HG03097 (cell line): ENCODE measurements around the gene CLDN22.

ENCODE experiments used
- ATAC-seq: cut with Tn5 transposase; IDR thresholded peaks from one replicate; pipeline ENCODE4 v1.9.1; 2021; ENCODE audit not compliant: unreplicated experiment, low FRiP score

Gene CLDN22

DNA sequence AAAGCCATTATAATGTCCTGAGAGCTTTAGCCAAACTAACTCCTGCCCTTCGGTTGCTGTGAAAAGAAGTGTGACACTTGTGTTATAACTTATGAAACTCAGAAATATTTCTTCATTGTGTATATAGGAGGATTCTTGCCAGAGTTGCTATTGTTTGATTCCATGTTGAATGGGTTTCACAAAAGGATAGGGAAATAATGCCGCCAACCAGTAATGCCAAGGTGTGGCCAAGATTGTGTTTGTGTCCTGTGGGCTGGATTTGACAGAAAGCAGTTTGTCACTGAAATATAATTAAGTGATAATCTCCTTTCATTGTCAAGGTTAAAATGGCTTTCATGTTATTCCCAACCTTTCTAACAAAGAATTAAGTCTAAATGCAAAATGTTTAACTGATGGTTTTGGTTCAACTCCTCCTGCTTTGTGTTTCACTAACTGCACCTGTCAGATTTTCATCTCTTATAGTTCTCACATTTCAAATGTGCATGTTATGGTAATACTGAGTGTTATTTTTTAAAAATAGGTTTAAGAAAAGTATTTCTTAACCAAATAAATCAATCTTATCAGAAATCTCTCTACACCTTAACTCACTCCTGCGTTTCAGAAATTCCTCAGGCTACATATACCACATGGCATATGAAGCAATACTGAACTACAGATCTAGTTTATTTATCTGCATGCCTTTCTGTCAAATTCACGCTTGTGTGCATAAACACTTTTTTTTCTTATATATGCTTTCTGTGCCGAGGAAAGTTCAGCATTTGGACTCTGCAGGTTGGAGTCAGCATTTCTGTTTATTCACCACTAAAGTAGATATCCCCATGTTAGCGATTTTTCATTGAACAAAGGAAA, at the start of gene CLDN22:
Gene CLDN22, minus strand, starts transcription at position 66 of the 849 bp plus-strand sequence. Its CDS starts 58 bp downstream, at position 8.
- ATAC-seq = no peak

DNA sequence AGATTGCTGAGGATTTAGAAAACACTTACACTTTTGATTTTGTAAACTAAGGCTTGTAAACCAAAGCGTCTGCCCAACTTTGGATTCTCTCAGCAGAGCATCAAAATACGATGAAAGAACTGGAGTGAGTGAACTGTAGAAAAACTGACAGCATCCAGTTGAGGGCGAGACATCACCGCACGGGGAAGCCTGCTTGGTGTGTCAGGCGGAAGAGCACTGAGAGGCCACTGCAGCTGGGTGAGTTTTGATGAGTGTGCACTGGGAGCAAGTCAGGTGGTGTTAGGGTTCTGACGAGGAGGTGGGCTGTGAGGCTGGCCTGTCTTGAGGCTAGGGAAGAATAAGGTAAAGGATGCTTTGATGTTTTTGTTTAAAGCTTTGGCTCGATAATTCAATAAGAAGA, 49.0 kb upstream of the CLDN22 start:
- no peak for ATAC-seq

DNA sequence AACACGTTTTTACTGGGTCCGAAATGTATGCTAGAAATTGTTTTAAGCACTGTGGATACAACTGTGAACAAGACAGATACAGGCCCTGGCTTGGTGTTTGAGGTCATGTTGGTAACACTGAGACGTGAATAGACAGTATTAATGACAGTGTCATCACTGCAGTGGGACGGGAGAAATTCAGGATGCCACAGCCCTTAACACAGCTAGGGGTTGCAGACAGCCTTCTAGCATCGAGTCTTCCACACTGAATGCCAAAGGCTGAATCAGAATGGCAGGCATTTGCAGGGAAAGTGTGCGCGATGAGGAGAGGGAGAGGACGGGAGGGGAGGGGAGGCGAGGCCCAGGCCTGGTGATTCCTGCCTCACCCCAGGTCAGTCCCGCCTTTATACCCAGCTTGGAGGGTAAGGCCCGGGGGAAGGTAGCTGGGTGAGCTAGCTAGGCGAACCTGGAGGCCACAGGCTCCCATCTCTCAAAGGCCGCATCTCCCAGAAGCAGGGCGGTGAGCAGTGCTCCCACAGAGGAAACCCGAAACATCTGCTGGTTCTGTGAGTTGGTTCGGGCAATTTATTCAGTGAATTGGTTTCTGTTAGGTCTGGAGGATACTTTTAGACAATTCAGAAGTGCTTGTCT, 46.2 kb upstream of the CLDN22 start:
- no peak for ATAC-seq

DNA sequence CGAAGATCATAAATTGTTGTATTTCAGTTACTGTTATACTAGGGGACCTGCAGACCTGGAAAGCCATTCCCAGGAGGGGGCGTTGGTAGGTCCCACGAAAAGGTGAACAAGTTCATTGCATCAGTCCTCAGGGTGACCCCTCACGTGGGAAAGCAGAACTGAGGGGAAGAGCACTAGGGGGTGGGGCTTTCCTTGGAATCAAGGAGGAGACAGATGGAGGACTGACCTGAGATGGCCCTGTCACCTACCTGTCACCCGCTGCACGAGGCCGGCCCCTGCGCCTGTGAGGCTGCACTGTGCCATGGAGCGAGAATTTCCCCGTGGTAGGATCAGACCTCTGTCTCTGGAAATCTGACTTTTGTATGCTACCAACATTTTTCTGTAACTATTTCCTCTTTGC, 43.9 kb upstream of the CLDN22 start:
- no peak for ATAC-seq

DNA sequence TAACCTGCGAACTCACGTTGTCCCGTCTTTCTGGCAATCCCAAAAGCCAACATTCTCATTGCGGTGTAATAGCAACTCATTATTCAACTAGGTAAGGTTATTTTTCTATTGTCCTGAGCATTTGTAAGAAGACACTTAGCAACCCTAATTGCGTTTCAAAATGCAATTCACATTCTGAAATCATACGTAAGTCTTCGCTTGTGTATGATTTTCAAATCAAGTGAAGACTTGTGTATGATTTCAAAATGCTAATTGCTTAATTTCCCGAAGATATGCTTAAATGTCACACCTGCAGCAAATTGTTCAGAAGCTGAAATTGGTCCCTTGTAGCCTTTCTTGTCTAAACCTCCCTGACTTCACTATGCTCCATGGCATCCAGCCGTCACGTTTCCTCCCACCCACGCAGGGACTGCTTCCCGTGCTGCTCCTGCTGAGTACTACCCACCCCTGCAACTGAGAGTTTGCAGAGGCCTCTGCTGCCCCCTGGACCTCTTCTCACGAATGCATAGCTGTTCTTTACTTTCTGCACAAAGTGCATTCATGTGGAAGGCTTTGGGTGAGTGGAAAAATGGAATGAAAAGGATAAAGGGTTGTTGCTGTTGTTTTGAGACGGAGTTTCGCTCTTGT, 43.0 kb upstream of the CLDN22 start:
- no peak for ATAC-seq

DNA sequence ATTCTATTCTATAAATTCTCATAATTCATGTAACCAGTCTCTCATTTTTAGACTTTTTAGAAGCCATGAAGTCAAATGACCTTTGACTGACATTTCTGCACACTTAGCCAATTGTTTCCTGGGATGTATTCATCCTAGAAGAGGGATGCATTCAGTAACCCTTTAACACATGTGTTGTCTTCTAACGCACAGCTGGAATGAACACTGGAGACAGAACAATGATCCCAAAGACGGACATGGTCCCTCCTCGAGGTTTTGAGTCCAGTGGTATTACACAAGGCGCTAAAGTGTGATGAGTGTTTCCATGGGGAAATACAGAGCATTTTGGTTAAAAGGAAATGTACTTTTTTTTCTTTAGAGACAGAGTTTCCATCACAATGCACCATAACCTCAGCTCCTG, 42.0 kb upstream of the CLDN22 start:
- ATAC-seq = no peak

DNA sequence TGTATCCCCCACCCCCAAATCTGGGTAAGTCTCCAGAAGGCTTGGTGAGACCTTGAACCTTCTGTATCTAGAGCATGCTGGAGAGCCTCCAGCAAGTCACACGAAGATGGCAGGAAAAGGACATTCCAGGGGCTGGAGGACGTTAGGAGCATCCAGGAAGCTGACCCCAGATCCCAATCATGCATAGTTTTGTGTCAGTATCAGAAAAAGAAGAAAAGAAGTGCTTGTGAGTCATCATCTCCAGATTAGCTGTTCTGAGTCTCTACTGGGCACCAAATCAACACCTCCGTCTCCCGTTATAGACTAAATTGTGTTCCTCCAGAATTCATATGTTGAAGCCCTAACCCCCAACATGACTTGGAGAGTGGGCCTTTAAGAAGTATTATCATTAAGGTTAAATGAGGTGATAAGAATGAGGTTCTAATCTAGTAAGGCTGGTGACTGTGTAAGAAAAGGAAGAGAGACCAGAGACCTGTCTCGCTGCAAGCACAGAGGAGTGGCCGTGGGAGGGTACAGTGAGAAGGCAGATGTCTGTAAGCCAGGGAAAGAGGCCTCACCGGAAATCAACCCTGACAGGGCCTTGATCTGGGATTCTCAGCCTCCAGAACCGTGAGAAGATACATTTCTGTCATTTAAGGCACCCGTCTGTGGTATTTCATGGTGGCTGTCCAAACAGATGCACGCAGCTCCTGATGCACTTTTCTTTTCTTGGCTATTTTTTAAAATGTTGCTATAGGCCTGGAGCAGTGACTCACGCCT, 40.3 kb upstream of the CLDN22 start:
- ATAC-seq = no peak

DNA sequence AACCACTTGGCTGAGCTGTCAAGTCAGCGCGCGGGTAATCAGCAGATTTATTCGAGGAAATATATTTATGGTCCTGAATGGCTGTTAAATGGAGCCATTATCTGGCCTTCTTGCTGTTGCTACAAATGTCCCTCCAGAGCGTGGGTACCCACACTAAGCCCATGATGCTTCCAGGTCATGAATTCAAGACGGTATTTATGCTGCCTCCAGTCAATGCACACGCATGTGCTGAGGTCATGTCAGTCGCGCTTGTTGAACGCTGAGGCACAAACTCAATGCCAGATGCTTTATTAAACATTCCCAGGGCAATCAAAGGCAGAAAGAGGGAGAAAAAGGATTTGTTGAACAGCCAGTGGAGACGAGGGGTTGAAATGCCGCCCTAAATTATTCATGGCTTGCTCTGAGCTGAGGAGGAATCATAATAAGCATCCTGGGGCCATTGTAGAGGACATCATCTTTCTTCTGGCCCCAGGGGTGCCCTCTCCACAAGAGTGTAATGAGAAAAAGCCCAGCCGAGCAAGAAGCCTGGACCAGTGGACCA, 38.2 kb upstream of the CLDN22 start:
- ATAC-seq = no peak

DNA sequence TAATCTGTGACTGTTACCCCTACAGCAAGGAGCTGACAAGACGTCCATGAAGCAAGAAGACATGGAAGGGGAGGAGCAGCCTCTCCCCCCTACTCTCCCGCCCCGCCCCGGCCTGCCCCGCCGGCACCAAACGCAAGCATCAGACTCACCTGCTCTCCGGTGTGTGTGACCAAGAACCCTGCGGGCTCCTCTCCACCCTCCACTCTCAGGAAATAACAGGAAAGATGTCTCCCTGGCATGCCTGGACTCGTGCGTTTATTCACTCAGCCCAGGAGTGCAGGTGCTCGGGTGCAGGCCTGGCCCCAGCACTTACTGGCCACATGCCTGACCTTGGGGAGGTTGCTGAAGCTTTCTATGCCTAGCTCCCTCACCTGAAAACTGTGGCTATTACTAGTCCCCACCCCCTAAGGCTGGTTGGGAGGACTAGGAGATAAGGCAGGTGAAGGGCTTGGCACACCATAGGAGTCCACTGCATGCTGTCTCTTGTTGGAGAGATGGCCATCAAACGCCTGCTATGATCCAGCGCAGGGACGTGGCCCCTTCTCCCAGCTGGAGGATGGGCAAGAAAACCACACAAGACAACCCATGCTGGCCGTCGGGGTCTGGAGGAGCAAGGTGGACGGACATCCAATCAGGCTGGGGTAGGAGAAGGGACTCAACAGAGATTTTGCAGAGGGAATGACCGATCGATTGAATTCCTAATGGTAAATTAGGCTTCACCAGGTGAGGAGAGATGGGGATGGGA, 37.0 kb upstream of the CLDN22 start:
- ATAC-seq = no peak

DNA sequence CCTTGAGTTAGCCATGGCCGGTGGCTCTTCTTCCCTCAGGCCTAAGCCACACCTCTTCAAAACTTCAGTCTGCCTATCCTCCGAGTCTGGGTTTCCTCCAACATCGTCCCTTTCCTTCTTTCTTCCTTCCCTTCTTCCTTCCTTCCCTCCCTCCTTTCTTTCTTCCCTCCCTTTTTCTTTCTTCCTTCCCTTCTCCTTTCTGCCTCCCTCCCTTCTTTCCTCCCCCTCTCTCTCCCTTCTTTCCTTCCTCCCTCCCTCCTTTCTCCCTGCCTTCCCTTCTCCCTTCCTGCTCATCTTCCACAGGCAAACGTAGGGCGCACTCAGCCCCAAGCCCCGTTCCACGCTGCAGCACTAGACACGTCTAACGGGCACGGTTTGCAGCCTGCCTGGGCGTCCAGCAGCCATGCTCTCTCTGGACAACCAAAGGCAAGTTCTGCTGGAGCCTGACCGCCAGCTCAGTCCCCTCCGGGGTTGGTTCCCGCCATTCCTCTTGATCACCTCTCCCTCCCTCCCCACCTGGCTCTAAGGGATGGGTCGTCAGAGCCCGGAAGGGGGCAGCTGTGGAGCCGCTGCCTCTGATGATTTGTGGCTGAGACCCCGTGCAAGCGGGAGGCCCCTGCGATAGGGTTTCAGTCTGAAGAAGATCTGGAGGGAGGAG, 36.2 kb upstream of the CLDN22 start:
- ATAC-seq = no peak

DNA sequence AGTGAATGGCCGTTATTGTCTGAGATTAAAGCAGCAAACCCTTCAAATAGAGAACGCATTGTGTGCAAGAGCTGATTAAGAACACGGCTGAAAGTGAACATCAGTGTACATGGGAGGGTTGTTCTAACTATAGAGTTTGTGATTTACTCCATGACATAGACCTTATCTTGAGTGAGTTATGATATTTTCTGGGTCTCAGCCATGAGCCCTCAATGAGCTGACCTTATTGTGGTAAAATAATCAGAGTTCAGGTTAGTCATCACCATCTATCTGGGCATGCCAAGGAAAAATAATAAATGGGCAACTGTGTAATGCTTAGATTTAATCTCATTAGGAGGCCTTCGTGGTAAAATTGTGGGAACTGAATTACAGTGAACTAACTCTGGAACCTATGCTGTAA, 35.3 kb upstream of the CLDN22 start:
- no peak for ATAC-seq

DNA sequence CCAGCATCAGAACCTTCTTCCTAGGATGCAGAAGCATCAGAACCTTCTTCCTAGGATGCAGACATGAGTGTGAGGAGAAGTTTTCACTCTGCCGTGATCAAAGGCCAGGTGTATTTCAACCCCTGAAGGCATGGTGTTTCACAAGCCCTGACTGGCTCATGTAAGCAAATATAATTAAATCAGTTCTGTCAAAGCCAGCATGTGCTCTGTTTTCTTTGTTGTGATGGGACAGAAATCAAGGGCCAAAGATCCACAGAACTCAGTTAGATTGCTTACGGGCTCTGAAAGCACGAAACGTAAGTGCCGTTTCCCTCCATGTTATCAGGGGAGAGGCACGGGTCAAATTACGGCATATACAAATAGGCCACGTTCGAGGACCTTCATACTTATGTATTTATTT, 34.1 kb upstream of the CLDN22 start:
- ATAC-seq = no peak

DNA sequence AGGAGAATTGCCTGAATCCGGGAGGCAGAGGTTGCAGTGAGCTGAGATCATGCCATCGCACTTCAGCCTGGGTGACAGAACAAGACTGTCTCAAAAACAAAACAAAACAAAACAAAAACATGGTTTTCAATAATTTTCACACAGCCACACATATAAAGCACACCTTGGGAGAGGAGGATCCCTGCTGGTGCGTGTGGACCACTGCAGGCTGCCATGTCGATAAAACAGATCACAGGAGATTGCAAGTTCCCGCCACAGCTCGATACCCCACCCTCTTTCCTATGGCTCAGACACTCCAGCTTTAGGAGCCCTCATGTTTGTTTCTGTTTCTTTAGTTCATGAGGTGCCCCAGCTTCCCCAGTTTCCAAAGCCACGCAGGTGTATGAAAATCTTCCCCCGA, 33.5 kb upstream of the CLDN22 start:
- no peak for ATAC-seq

DNA sequence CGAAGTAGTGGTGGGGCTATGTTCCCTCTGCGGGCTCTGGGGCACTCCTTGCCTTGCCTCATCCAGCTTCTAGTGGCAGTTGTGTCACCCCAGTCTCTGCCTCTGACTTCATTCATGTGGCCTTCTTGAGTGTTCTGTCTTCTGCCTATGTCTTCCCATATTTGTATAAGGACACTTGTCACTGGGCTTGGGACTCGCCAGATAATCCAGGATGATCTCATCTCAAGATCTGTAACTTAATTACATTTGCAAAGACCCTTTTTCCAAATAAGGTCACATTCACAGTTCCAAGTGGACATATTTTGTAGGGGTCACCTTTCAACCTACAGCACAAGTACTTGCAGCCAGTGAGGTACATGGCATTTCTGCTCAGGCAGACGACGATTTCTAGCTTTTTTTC, 32.5 kb upstream of the CLDN22 start:
- ATAC-seq = no peak

DNA sequence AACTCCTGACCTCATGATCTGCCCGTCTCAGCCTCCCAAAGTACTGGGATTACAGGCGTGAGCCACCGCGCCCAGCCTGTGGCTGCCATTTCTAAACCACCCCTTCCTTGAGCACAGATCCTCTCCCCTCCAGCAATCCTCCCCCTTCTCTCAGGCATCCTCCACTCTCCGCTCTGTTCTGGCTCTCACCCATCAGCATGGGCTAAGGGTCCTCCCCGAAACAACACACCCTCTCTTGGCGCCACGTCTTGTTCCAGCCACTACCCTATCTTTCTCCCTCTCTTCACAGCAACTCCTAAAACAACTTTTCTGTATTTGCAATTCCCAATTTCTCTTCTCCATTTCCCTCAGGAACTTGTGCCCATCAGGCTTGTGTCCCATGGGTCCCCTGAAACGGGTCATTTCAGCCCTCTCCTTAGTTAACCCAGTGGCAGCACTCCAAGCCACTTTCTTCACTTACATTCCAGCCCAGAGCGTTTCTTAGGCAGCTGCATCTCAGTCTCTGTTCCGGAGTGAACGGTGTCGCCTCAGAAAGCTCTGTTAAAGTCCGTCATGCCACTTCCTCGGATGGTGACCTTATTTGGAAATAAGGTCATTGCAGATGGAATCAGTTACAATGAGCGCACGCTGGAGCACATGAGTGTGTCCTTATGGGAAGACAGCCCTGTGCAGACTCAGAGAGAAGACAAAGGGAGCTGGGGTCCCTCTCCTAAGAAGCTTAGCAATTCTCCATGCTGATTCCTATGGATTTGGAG, 30.4 kb upstream of the CLDN22 start:
- no peak for ATAC-seq

DNA sequence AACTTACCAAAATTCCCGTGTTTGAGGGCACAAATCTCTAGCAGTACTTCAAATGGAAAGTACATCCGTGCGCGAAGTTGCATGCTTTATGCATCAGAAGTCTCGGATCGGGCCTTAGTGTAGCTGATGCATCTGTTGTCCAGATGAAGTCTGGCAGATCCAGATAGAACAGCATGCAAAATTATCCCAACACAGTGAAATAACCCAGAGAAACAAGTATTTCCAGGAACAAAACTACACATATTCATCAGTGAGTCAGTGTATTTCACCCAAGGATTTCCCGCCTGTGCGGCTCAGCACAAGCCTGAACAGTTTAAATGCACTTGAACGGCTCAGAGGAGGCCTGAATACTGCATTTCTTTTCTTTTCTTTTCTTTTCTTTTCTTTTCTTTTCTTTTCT, 29.6 kb upstream of the CLDN22 start:
- ATAC-seq = no peak

DNA sequence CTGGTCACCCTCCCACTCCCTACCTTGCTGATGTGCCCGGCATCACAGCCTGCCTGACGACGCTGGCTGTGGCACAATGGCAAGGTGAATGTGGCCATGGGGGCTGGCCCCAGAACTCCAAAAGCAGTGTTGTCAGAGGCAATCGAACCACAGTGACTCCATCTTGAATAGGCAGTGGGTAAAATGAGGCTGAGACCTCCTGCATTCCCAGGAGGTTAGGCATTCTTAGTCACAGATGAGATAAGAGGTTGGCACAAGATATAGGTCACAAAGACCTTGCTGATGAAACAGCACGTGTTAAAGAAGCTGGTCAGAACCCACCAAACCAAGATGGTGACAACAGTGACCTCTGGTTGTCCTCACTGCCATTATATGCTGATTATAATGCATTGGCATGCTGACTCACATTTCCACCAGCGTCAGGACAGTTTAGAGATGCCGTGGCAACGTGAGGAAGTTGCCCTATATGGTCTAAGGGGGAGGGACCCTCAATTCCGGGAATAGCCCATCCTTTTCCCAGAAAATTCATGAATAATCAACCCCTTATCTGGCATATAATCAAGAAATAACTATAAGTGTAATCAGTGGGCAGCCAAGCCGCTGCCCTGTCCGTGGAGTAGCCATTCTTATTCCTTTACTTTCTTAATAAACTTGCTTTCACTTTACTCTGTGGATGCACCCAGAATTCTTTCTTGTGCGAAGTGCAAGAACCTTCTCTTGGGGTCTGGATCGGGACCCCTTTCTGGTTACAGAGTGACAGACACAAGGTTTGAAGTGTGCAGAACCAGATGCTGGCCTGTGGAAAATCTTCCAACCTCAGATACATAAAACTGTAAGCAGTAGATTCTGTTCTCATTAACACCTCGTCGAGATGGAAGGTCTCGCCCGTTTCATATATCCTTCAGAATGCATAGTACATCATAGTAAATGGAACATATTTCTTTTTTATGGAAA, 28.9 kb upstream of the CLDN22 start:
- no peak for ATAC-seq

DNA sequence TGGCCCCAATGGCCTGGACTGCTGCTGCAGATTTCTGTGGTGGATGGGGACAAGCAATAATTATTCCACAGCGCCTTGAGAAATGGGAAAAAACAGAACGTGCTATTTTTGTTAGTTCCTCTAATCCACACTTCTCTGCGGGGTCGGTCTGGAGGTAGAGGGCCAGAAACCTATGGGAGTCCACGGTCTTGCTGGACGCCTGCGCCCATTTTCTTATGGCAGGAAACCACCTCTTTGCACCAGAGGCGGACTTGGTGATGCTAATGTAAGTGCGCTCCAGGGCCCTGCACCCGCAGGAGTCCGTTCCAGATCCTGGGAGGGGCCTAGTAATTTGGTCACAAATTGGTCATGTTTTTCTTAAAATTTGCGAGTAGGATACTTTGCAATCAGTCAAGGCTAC, 28.1 kb upstream of the CLDN22 start:
- no peak for ATAC-seq
